ENCODE measurements around the gene ACOT9.
"Not testable (repeated sequence)": the region's sequence is repeated elsewhere in the genome, so short reads cannot be mapped to it uniquely, and the experiment has no call there.

ACOT9 gene

DNA sequence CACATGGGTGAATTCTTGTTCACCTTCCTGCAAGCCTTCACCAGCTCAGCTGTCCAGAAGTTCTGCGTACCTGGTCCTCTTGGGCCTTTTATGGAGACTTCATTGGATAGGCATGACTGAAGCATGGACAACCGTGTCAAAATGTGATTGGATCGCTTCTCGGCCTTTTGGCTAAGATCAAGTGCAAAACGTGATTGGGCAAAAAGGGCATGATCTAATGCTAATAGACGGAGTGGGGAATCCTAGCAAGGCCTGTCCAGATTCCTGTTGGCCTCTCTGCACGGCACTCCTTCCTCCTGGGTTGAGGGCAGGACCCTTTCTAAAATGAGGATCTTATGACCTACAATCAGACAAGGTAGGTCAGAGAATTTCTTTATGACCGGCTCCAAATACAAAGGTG lies 50.9 kb downstream of the ACOT9 start:
- no peak for DNase-seq (ENCODE audit: low read depth)

DNA sequence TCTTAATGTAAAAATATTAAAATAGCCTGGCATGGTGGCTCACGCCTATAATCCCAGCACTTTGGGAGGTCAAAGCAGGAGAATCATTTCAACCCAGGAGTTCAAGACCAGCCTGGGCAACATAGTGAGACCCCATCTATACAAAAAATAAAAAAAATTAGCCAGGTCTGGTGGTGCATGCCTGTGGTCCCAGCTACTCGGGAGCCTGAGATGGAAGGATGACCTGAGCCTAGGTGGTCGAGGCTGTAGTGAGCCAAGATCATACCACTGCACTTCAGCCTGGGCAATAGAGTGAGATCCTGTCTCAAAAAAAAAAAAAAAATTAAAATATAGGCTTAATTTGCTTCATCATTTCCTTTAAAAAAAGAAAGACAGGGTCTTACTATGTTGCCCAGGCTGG lies 66.6 kb downstream of the ACOT9 start:
- not testable (repeated sequence) for DNase-seq (ENCODE audit: low read depth)

DNA sequence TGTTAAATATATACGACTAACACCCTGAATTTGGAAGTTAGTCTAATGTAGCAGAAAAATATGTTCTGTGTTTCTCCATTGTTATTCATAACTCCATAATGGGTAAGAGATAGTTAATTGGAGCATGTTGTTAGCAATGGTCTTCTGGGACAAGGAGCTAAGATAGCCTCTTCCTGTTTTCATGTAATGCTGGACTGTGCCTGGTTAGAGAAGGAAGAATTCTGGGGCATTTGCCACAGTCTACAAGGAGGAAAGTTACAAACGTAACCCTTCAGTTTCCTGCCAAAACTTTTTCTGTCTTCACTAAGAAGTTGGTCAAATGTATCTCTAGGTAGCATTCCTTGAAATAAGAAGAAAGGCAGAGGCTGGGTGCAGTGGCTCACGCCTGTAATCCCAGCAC lies 70.0 kb downstream of the ACOT9 start:
- DNase-seq (ENCODE audit: low read depth), result no peak

DNA sequence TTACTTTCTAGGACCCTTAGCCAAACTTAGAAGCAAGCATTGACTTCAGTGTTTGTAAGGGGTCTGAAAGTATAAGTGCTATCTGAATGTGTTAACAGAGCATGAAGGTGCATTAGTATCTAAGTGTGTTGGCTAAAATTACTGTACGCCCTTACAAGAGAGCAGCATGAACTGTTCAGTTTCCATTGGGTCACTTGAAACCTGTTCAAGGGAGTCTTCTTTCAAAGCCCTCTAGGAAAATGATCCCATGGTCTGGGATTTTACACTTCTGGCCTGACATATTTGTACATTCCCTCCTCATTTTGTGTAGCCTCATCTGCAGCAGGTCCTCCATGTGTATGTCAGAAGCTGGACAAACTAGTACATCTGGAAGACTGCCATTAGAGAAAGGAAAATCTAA lies 72.5 kb downstream of the ACOT9 start:
- no peak for DNase-seq (ENCODE audit: low read depth)

DNA sequence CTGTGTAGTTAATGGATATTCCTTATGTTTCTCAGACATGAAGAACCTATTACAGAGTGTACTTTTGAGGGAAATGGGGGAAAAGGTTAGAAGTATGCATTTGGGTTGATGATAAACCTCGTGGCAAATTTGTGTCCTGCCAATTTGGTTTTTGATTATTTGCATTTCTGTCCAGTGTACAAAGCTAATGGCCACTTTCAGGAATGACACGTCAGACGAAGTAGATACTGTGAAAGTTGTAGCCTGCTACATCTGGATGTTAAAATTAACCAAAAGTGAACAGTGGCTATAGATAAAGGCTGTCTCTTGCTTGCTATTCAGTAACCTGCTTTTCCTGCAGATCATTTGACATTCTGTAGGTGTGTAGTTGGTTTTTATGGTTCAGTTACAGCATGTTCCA lies 74.7 kb downstream of the ACOT9 start:
- no peak for DNase-seq (ENCODE audit: low read depth)

DNA sequence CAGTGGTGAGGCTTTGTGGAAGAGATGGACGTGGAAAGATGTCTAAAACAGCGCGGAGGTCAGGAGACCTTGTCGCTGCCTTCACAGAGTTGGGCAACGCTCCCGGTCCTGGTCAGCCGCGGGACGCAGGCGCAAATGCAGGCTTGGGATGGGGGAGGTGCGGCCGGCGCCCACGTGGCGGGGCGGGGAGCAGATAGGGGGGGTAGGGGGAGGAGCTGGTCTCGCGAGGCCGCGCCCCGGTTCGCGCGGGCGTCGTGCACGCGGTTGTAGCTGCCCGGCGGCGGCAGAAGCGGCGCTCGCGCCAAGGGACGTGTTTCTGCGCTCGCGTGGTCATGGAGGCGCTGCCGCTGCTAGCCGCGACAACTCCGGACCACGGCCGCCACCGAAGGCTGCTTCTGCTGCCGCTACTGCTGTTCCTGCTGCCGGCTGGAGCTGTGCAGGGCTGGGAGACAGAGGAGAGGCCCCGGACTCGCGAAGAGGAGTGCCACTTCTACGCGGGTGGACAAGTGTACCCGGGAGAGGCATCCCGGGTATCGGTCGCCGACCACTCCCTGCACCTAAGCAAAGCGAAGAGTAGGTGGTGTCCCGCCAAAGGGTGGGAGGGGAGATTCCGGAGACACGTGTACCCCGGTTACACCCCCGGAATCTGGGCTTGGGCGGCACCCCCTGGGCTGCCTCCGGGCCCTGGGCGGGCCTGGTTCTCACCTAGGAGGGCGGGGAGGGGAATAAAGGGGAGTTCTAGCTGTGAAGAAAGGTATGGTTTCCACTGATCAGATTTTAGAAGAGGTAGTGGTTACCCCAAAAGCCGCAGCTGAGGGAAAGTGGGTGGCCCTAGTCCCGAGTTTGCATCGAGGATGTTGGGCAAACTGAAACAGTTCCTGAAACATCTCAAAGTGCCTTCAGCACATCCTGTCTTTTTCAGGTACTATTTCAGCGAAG lies 75.6 kb downstream of the ACOT9 start, which contains the start of gene PRDX4:
TSS of gene PRDX4 (plus strand) at position 255 of the 939 bp plus-strand sequence. CDS start at position 333, 78 bp downstream.
- peak; percentile 51 for DNase-seq (ENCODE audit: low read depth)

DNA sequence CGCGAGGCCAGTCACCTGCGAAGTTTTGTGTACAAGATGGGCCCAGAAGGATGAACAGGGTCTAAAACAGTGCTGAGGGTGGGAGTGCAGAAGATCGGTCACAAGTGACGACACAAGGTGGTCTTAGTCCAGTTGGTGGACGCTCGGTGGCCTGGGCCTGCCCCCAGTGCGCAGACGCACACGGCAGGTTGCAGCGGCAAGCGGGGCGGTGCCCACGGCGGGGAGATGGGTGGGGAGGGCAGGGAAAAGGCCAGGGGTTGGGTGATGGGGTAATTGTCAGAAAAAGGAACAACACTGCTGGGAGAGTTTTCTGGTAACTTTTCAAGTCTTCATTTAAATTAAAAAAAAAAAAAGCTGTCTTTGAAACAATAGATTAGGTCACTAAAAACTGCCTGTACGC lies 76.8 kb downstream of the ACOT9 start:
- DNase-seq (ENCODE audit: low read depth), result no peak

DNA sequence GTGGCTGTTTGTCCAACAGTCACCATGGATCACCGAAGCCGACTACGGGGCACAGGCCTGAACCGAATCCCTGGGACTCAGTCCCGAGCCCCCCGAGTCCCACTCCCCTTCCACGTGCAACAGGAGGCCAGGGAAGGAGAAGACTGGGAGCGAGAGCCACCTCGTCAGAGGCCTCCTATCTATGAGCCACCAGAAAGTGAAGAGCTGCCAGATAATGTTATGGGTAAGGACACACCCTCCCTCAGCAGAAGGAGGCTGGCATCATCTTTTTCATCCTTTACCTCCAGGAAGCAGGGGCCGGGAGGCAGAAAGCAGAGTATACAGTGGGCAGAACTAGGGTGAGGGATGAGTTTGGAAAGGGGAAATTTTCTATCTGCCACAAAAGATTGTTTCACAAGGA lies 78.6 kb downstream of the ACOT9 start:
- DNase-seq (ENCODE audit: low read depth), result no peak

DNA sequence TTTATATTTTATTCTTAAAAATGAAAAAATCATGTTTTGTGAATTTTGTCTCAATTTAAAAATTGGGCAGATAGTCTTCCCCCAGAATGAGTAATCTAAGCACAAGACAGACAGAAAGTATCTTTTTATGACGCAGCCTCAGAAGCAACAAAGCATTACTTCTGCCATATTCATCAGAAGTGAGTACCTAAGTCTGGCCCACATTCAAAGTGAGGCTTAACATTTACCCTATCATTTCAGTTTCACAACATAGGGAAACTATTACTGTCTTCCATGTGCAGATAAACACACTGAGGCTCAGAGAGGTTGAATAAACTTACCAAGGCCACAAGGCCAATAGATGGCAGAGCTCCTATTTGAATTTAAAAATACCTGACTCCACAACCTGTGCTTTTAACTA lies 80.2 kb downstream of the ACOT9 start:
- DNase-seq (ENCODE audit: low read depth), result no peak

DNA sequence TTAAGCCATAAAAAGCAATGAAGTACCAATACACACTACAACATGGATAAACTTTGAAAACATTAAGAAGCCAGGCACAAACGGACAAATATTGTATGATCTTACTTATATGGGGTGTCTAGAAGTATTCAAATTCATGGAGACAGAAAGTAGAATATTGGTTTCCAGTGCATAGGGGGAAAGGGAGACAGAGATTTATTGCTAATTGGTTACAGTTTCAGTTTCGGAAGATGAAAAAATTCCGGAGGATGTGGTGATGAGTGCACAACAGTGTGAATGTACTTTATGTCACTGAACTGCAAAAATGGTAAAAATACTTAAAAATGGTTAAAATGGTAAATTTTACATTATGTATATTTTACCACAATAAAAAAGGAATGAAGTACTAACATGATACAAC lies 80.9 kb downstream of the ACOT9 start:
- DNase-seq (ENCODE audit: low read depth), result no peak

DNA sequence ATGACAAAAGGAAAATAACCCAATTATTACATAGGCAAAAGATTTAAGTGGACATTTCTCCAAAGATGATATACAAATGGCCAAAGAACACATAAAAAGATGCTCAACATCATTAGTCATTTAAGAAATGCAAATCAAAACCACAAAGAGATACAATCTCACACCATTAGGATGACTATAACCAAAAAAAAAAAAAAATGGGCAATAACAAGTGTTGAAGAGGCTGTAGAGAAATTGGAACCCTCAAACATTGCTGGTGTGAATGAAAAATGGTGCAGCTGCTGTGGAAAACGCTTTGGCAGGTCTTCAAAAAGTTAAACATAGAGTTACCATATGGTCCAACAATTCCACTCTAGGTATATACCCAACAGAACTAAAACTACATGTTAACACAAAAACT lies 81.4 kb downstream of the ACOT9 start:
- DNase-seq (ENCODE audit: low read depth), result no peak

DNA sequence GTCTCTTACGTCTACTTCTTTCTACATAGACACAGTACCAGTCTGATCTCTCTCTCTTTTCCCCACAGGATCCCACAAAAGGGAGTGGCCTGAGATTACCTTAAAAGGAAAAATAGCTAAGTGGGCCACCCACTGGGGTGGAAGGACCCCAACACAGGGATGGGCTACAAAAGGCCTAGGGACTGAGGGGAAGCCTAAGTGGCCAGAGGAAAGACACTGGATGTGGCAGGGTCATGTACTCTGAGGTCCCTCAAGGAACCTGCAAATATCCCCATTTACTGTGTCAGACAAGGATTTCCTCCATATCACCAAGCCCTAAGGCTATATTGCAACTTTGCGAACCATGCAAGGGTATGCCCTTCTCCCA lies 82.3 kb downstream of the ACOT9 start:
- DNase-seq (ENCODE audit: low read depth), result no peak

DNA sequence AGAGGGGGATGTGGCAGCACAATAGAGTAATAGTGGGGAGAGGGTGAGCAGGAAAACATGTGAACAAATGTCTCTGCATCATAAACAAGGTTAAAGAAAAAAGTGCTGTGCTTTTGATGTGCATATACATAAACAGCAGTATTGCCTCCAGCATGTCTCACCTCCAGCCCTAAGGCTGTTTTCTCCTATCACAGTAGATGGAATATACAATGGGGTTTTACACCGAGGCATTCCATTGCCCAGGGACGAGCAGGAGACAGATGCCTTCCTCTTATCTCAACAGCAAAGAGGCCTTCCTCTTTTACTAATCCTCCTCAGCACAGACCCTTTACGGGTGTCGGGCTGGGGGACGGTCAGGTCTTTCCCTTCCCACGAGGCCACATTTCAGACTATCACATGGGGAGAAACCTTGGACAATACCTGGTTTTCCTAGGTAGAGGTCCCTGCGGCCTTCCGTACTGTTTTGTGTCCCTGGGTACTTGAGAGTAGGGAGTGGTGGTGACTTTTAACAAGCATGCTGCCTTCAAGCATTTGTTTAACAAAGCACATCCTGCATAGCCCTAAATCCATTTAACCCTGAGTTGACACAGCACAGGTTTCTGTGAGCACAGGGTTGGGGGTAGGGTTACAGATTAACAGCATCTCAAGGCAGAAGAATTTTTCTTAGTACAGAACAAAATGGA lies 82.9 kb downstream of the ACOT9 start:
- DNase-seq (ENCODE audit: low read depth), result not testable (repeated sequence)

DNA sequence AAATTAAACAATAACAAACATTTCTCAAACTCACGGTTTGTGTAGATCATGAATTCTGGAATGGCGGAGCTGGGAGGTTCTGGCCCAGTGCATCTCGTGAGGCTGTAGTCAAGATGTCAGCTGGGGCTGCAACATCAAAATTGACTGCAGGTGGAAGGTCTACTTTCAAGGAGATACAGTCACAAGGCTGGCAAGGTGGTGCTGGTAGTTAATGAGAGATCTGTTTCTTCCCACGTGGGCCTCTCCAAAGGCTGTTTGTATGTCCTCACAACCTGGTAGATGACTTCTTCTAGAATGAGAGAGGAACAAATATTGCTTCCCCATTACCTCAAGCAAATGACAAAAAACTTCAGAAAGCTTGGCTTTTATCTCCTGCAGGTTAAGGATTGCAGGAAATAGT lies 83.7 kb downstream of the ACOT9 start:
- no peak for DNase-seq (ENCODE audit: low read depth)

DNA sequence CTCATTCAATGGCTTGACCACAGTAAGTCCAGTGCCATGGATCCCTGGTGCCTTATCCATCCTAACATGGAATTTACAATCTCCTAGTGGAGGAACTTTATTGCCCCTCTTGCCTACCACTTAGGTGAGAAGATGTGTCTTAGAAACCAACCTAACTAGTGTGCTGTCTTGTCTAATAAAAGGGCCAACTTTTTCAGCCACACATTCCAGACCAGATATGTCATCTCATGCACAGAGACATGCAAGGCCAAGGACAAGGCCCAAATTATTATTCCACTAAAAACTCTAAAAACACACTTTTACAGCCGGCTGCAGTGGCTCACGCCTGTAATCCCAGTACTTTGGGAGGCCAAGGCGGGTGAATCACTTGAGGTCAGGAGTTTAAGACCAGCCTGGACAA lies 86.4 kb downstream of the ACOT9 start:
- no peak for DNase-seq (ENCODE audit: low read depth)

DNA sequence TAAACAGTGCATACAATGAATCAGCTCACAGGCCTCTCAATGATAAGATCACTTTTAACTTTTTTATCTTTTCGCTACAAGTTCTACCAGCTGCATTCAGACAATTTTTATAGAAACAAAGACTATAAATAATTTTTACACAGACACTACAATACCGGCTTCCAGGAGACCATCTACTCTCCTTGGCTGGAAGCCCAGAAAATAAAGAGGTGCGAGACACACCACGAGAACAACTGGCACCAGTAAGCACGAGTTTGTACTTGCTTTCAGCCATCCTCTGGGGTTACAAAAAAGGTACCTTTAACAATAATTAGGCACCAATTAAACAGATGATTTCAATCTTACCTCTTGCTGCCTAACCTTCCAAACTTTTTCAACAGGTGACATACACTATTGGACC lies 87.0 kb downstream of the ACOT9 start:
- no peak for DNase-seq (ENCODE audit: low read depth)
